ENCODE results near the gene CLCN2. TPM values are rescaled to one million over a fixed set of nuclear protein-coding genes. Genes with fewer than 3 reads are reported as not detected.

The CLCN2 gene
- total RNA-seq, 4 donors from 2014 or later = 13.7 to 246 (median 73.1) TPM

DNA sequence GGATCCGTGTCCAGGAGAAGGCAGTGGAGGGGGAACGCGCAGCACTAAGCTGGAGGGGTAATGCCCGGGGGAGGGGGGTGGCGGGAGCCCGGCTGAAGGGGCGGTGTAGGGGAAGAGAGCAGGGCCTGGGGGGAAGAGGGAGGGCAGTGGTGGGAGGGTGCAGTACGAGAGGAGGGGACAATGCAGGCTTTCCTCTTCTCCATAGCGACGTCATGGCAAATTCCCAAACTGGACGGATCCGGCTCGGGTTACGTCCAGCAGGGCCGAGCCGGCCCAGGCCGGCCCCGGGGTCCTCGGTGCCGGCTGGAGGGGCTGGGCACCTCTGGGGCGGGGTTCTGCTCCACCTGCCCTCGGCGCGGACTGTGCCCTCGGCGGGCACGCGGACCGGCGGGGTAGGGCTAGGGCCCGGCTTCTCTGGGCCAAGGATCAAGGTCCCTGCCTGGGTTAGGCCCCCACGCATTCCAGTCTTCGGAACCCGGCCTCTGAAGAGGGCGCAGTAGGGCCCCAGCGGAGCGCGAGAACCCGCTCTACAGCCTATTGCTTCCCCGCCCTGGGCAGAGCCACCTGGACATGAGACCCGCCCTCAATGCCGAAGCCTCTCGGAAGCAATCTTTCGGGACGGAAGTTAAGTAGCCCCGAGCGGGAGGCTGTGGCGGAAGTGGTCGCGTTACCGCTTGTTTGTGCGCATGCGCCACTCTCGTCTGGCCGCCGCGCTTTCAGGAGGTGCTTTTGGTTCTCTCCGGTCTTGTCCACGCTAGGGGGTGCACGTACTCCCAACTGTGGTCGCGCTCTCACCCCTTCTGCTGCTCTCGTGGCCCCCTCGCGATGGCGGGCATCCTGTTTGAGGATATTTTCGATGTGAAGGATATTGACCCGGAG, 1.5 kb upstream of the CLCN2 start:
- intact Hi-C loops (cut with DNase I; ENCODE audit: low total_unique reads) (loop anchor here (10.0 kb wide), 1 partner anchor 152 kb away; no protein-coding TSS in a partner anchor), in situ Hi-C loops (cut with MboI; ENCODE audit: low pct_ligation_motif_present in 1 of 4, low pct_unique_long_range_greater_than_20kb in 1 of 4, low sequenced_read_pairs in 3 of 4) (loop anchor here in 1 of 4 donors (25.0 kb wide), 1 partner anchor 424 kb away; no protein-coding TSS in a partner anchor)
- Histone ChIP-seq H3K36me3 (peaks cover 0 to 6% (median 1%) of the 10 kb centered on the region in 4 donors), H3K4me1 (peaks cover 7 to 38% (median 29%) of the 10 kb centered on the region in 4 donors), H3K27ac (peak overlapping the region; percentile 94 to 100 (median 97)), H3K9me3 (no peaks in the 10 kb centered on the region), H3K27me3 (no peaks in the 10 kb centered on the region), H3K4me3 (peak overlapping the region; percentile 44 to 95 (median 86))
- TF ChIP-seq POLR2A (IDR thresholded peaks at IDR 0.05) = peak; percentile 80
- peak; percentile 66 for TF ChIP-seq EP300 (IDR thresholded peaks at IDR 0.05; ENCODE audit: low read depth)
- TF ChIP-seq POLR2AphosphoS5 (IDR thresholded peaks at IDR 0.05) = peak; percentile 76 to 93 (median 79)
- TF ChIP-seq, protein P1, sequence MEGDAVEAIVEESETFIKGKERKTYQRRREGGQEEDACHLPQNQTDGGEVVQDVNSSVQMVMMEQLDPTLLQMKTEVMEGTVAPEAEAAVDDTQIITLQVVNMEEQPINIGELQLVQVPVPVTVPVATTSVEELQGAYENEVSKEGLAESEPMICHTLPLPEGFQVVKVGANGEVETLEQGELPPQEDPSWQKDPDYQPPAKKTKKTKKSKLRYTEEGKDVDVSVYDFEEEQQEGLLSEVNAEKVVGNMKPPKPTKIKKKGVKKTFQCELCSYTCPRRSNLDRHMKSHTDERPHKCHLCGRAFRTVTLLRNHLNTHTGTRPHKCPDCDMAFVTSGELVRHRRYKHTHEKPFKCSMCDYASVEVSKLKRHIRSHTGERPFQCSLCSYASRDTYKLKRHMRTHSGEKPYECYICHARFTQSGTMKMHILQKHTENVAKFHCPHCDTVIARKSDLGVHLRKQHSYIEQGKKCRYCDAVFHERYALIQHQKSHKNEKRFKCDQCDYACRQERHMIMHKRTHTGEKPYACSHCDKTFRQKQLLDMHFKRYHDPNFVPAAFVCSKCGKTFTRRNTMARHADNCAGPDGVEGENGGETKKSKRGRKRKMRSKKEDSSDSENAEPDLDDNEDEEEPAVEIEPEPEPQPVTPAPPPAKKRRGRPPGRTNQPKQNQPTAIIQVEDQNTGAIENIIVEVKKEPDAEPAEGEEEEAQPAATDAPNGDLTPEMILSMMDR (IDR thresholded peaks at IDR 0.05) = peak; percentile 38 to 68 (median 47)
- DNase-seq = peak; percentile 98
- WGBS, 2 donors (ENCODE audit: low coverage in 1 of 2) = 0% methylated on average over 6 to 62 of the region's 68 CpGs

DNA sequence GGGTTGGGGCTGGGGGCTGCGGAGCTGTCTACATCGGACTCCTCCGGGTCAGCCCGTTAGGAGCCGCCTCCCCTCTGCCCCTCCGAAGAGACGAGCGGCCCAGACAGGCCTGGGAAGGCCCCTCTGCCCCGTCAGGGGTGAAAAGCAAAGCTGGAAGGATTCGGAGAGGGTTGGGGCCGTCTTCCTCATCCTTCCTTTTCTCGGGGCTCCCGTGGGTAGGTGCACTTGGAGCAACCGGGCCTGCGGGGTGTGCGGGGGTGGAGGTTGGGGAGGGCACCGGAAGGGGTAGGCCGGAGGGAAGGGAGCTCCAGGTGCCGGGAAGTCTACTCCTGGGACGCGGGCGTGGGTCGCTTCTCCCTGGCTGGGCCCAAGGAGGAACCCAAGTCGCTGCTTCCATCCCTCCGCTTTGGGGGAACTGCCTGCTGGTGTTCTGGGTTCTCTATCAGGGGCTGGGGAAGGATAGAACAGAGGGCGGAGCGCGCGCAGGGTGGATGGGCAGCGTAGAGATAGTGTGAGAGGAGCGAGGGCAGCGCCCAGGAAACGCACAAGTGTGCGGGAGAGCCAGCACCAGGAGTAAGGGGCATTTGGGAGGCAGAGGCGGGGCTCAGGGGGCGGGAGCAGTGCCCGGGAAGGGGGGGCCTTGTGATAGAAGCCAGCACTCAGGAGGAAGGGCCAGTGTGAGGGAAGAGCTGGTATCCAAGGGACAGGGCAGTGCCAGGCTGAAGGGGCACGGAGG, 695 bp upstream of the CLCN2 start:
- TF ChIP-seq POLR2A (IDR thresholded peaks at IDR 0.05) (peak; percentile 82), POLR2AphosphoS5 (IDR thresholded peaks at IDR 0.05) (peak; percentile 58 to 82 (median 75))
- TF ChIP-seq, protein P1 (IDR thresholded peaks at IDR 0.05) = no peak
- in situ Hi-C loops (cut with MboI; ENCODE audit: low pct_ligation_motif_present in 1 of 4, low pct_unique_long_range_greater_than_20kb in 1 of 4, low sequenced_read_pairs in 3 of 4) = loop anchor here in 1 of 4 donors (25.0 kb wide), 1 partner anchor 425 kb away; no protein-coding TSS in a partner anchor
- WGBS, 2 donors (ENCODE audit: low coverage in 1 of 2) = 0 to 1% methylated on average over 18 to 31 of the region's 38 CpGs

DNA sequence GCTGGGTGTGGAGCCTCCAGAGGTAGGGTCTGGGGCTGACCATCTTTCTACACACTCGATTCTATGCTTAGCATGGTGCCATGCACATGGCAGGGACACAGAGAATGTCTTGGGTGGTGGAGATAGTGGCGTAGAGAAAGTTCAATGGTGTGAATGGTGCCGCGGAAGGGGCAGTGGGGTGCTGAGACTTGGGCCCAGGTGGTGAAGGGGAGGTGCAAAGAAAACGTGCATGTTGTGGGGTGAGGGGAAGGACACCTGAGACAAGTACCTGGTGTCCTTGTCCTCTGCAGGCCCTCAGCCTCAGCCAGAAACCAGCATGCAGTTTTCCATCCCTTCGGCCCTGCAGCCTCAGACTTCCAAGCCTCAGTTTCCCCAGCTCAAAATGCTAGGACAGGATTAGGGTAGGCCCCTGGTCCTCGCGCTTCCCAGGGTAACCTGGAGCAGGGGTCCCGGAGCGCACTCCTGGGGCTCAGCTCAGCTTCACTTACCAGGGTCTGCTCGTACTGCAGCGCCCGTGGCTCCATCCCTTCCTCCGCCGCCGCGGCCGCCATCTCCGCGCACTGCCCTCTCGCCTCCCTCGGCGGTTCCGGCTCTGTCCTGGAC, 375 bp downstream of the CLCN2 start:
- Histone ChIP-seq H3K4me3 (peak overlapping the region; percentile 76 to 95 (median 90)), H3K9me3 (no peaks in the 10 kb centered on the region), H3K4me1 (peaks cover 7 to 38% (median 29%) of the 10 kb centered on the region in 4 donors), H3K27me3 (no peaks in the 10 kb centered on the region), H3K27ac (peak overlapping the region; percentile 94 to 100 (median 97)), H3K36me3 (peaks cover 0 to 7% (median 3%) of the 10 kb centered on the region in 4 donors)
- intact Hi-C loops (cut with DNase I; ENCODE audit: low total_unique reads) (loop anchor here (10.0 kb wide), 1 partner anchor 154 kb away; no protein-coding TSS in a partner anchor), in situ Hi-C loops (cut with MboI; ENCODE audit: low pct_ligation_motif_present in 1 of 4, low pct_unique_long_range_greater_than_20kb in 1 of 4, low sequenced_read_pairs in 3 of 4) (loop anchor here in 1 of 4 donors (25.0 kb wide), 1 partner anchor 426 kb away; no protein-coding TSS in a partner anchor)
- WGBS, 2 donors (ENCODE audit: low coverage in 1 of 2) = 0 to 11% methylated on average over 1 to 6 of the region's 24 CpGs
- no peak for DNase-seq
- TF ChIP-seq EP300 (IDR thresholded peaks at IDR 0.05; ENCODE audit: low read depth) (no peak), POLR2A (IDR thresholded peaks at IDR 0.05) (peak; percentile 48), POLR2AphosphoS5 (IDR thresholded peaks at IDR 0.05) (no peak)
- TF ChIP-seq, protein P1 (IDR thresholded peaks at IDR 0.05) = no peak

More for the DNA sequence above, 695 bp upstream of the CLCN2 start:
- Histone ChIP-seq H3K4me1 (peaks cover 7 to 38% (median 29%) of the 10 kb centered on the region in 4 donors), H3K27me3 (no peaks in the 10 kb centered on the region), H3K36me3 (peaks cover 0 to 7% (median 3%) of the 10 kb centered on the region in 4 donors), H3K27ac (peak overlapping the region; percentile 94 to 100 (median 97)), H3K9me3 (no peaks in the 10 kb centered on the region), H3K4me3 (peak overlapping the region; percentile 44 to 95 (median 86))
- intact Hi-C loops (cut with DNase I; ENCODE audit: low total_unique reads) = loop anchor here (10.0 kb wide), 1 partner anchor 153 kb away; no protein-coding TSS in a partner anchor
- DNase-seq = peak; percentile 81
